OCI-LY3 (cell line): ENCODE results near the gene VPS50.
"Not testable (repeated sequence)": the region's sequence is repeated elsewhere in the genome, so short reads cannot be mapped to it uniquely, and the experiment has no call there.

Source experiments
- H2AFZ ChIP-seq: fragments of 200-600, 300-600 bp; shearing (Covaris generic); 2 replicates; pipeline ENCODE4 v1.6.0; 2014; ENCODE audit warnings: antibody characterized with exemption, low read depth, low read length
- H3K27ac ChIP-seq: fragments of 200-600, 300-600 bp; sonication (generic); 2 replicates; pipeline ENCODE4 v1.5.1; 2014; ENCODE audit warnings: mild to moderate bottlenecking, low read length, moderate library complexity, mixed read lengths
- H3K27me3 ChIP-seq: fragments of 200-600, 300-600 bp; sonication (generic); 2 replicates; pipeline ENCODE4 v1.6.1; 2014; ENCODE audit warnings: low read depth, low read length, mixed read lengths
- H3K36me3 ChIP-seq: fragments of 200-600, 300-600 bp; sonication (generic); replicated peaks from 2 replicates; pipeline ENCODE3; 2014; ENCODE audit warnings: low read depth, low read length, mixed read lengths
- H3K4me1 ChIP-seq: fragments of 300-600, 200-600 bp; sonication (generic); 2 replicates; pipeline ENCODE4 v1.6.1; 2014; ENCODE audit warnings: low read length, mixed read lengths
- H3K4me2 ChIP-seq: fragments of 200-600, 300-600 bp; sonication (generic); 2 replicates; pipeline ENCODE4 v1.6.1; 2014; ENCODE audit warnings: low read length, mixed read lengths
- H3K4me3 ChIP-seq: fragments of 300-600, 200-600 bp; sonication (generic); 2 replicates; pipeline ENCODE4 v1.5.1; 2014; ENCODE audit warnings: antibody characterized with exemption, mild to moderate bottlenecking, low read length, moderate library complexity
- H3K79me2 ChIP-seq: fragments of 300-600, 200-600 bp; shearing (Covaris generic); 2 replicates; pipeline ENCODE4 v1.6.1; 2014; ENCODE audit warnings: mild to moderate bottlenecking, low read length, mixed read lengths
- H3K9ac ChIP-seq: fragments of 300-600, 200-600 bp; shearing (Covaris generic); 2 replicates; pipeline ENCODE4 v1.6.0; 2014; ENCODE audit warnings: mild to moderate bottlenecking, low read length, moderate library complexity
- H3K9me3 ChIP-seq: fragments of 200-600, 300-600 bp; shearing (Covaris generic); 2 replicates; pipeline ENCODE4 v1.6.1; 2014; ENCODE audit warnings: low read length, mixed read lengths; ENCODE audit not compliant: insufficient read depth
- H4K20me1 ChIP-seq: fragments of 200-600, 300-600 bp; sonication (generic); 2 replicates; pipeline ENCODE4 v1.6.1; 2016; ENCODE audit warnings: low read length, mixed read lengths; ENCODE audit not compliant: insufficient read depth
- EZH2phosphoT487 ChIP-seq: fragments of 200-600 bp; shearing (Covaris generic); IDR thresholded peaks from 2 replicates; pipeline ENCODE4 v1.6.1; 2018; ENCODE audit warnings: antibody characterized with exemption, mixed run types, low read depth
- TF ChIP-seq, protein P1 (sequence below): fragments of 200-600, 300-600 bp; sonication (generic); IDR thresholded peaks from 2 replicates; pipeline ENCODE4 v1.5.1; 2014; ENCODE audit warnings: antibody characterized with exemption, low read length, low read depth

Gene VPS50

GRCh38 chr7:93337052-93337451 lies 104.9 kb downstream of the VPS50 start:
- Histone ChIP-seq H3K27me3 (no peaks in the 10 kb centered on the region), H3K9ac (no peak overlapping the region), H3K36me3 (peaks cover 4% of the 10 kb centered on the region), H3K79me2 (no peaks in the 10 kb centered on the region), H3K27ac (no peak overlapping the region), H2AFZ (no peak overlapping the region), H4K20me1 (no peaks in the 10 kb centered on the region), H3K4me1 (no peaks in the 10 kb centered on the region), H3K4me2 (no peak overlapping the region), H3K9me3 (no peaks in the 10 kb centered on the region), H3K4me3 (no peak overlapping the region)
- TF ChIP-seq EZH2phosphoT487, result no peak
- TF ChIP-seq, protein P1, sequence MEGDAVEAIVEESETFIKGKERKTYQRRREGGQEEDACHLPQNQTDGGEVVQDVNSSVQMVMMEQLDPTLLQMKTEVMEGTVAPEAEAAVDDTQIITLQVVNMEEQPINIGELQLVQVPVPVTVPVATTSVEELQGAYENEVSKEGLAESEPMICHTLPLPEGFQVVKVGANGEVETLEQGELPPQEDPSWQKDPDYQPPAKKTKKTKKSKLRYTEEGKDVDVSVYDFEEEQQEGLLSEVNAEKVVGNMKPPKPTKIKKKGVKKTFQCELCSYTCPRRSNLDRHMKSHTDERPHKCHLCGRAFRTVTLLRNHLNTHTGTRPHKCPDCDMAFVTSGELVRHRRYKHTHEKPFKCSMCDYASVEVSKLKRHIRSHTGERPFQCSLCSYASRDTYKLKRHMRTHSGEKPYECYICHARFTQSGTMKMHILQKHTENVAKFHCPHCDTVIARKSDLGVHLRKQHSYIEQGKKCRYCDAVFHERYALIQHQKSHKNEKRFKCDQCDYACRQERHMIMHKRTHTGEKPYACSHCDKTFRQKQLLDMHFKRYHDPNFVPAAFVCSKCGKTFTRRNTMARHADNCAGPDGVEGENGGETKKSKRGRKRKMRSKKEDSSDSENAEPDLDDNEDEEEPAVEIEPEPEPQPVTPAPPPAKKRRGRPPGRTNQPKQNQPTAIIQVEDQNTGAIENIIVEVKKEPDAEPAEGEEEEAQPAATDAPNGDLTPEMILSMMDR, result no peak

- H4K20me1 ChIP-seq, H3K9me3 ChIP-seq, H3K4me1 ChIP-seq, H3K4me2 ChIP-seq, H3K36me3 ChIP-seq, H3K27ac ChIP-seq, H3K79me2 ChIP-seq, H3K27me3 ChIP-seq, H2AFZ ChIP-seq, H3K4me3 ChIP-seq, H3K9ac ChIP-seq: not testable (repeated sequence)
Observed at GRCh38 chr7:93342178-93342577, 110.0 kb downstream of the VPS50 start.

DNA sequence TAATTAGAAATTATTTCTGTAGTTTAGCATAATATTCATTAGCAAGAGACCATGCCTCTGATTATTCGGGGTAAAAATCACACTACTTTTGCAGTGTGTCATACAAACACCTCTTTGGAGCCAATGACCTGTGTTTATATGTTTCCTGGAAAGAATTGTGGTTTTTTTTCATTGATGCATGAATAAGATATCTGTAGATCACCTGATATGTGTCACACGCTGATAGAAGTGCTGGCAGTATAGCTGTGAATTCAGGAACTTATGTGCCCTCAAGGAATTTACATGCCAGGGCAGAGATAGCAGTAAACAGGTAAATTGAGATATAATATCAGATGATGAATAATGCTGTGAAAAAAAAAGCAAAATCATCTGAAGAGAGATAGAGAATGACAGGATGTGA lies 118.2 kb downstream of the VPS50 start:
- TF ChIP-seq, protein P1, result no peak
- no peak for TF ChIP-seq EZH2phosphoT487
- no peak overlapping the region for H3K4me3 ChIP-seq
- H3K9ac ChIP-seq, result no peak overlapping the region
- H3K9me3 ChIP-seq, result no peaks in the 10 kb centered on the region
- H2AFZ ChIP-seq, result no peak overlapping the region
- no peak overlapping the region for H3K27ac ChIP-seq
- no peaks in the 10 kb centered on the region for H4K20me1 ChIP-seq
- no peaks in the 10 kb centered on the region for H3K4me1 ChIP-seq
- no peaks in the 10 kb centered on the region for H3K27me3 ChIP-seq
- H3K4me2 ChIP-seq, result no peak overlapping the region
- H3K36me3 ChIP-seq, result no peaks in the 10 kb centered on the region
- H3K79me2 ChIP-seq, result no peaks in the 10 kb centered on the region

GRCh38 chr7:93352881-93353280 lies 120.7 kb downstream of the VPS50 start:
- Histone ChIP-seq H3K4me1 (no peaks in the 10 kb centered on the region), H3K27me3 (no peaks in the 10 kb centered on the region), H3K4me3 (no peak overlapping the region), H3K27ac (no peak overlapping the region), H3K36me3 (no peaks in the 10 kb centered on the region), H3K9ac (no peak overlapping the region), H3K79me2 (no peaks in the 10 kb centered on the region), H2AFZ (no peak overlapping the region), H3K4me2 (no peak overlapping the region), H3K9me3 (no peaks in the 10 kb centered on the region), H4K20me1 (no peaks in the 10 kb centered on the region)
- no peak for TF ChIP-seq EZH2phosphoT487
- TF ChIP-seq, protein P1, result no peak

GRCh38 chr7:93354815-93355214 lies 122.6 kb downstream of the VPS50 start:
- TF ChIP-seq, protein P1, result no peak
- TF ChIP-seq EZH2phosphoT487, result no peak
- Histone ChIP-seq H3K36me3 (no peaks in the 10 kb centered on the region), H3K27ac (no peak overlapping the region), H3K4me2 (no peak overlapping the region), H3K27me3 (no peaks in the 10 kb centered on the region), H4K20me1 (no peaks in the 10 kb centered on the region), H3K79me2 (no peaks in the 10 kb centered on the region), H3K4me3 (no peak overlapping the region), H2AFZ (no peak overlapping the region), H3K9me3 (no peaks in the 10 kb centered on the region), H3K9ac (no peak overlapping the region), H3K4me1 (no peaks in the 10 kb centered on the region)
